Lower leg skin (tissue), 3 donors: ENCODE measurements around the gene PPP2R3A.

ENCODE experiments used
- CTCF ChIP-seq, 3 donors: fragments of 450-650 bp; IDR thresholded peaks; one replicate each; pipeline ENCODE4 v1.5.1; 2016; ENCODE audit warnings: antibody characterized with exemption in 3 of 3, mild to moderate bottlenecking in 3 of 3, moderate library complexity in 2 of 3
- POLR2A ChIP-seq, 2 donors: fragments of 450-650 bp; IDR thresholded peaks; one replicate each; pipeline ENCODE4 v1.6.1; 2016 to 2017; ENCODE audit warnings: antibody characterized with exemption in 2 of 2, mild to moderate bottlenecking in 1 of 2, moderate library complexity in 1 of 2

GRCh38 chr3:136048068-136048467 lies 82.5 kb downstream of the PPP2R3A start:
- TF ChIP-seq CTCF (IDR thresholded peaks at IDR 0.05) (no peak), POLR2A (IDR thresholded peaks at IDR 0.05) (no peak)
